Measurements from ENCODE around the gene NRXN3. TPM values are rescaled to one million over a fixed set of nuclear protein-coding genes. Genes with fewer than 3 reads are reported as not detected.

Gene NRXN3
- polyA plus RNA-seq, 1 donor (not counting 4 experiments of a cell fraction or from before 2014, with no cell fraction given) = 0.89 TPM

- no peak overlapping the region for H2AFZ ChIP-seq (ENCODE audit: control insufficient read depth, low read length)
- no peaks in the 10 kb centered on the region for H3K9me1 ChIP-seq (ENCODE audit: control insufficient read depth, extremely low read depth, insufficient read depth, low read length)
- FAIRE-seq (no peak), DNase-seq (ENCODE audit: low read depth, low spot score) (no peak)
- no peak overlapping the region for H3K4me3 ChIP-seq (ENCODE audit: control insufficient read depth in 2 of 3, extremely low read depth in 1 of 3, insufficient read depth in 2 of 3, low read depth in 1 of 3, low read length in 3 of 3)
- dilution Hi-C loops (cut with MboI; ENCODE audit: extremely low pct_ligation_motif_present, low sequenced_read_pairs) = no loop called here
- no peaks in the 10 kb centered on the region for H3K27me3 ChIP-seq (ENCODE audit: control insufficient read depth, extremely low read depth, insufficient read depth, low read length)
- H3K9me3 ChIP-seq (ENCODE audit: control insufficient read depth, low read depth, low read length) = no peaks in the 10 kb centered on the region
- no peaks in the 10 kb centered on the region for H3K79me2 ChIP-seq (ENCODE audit: control insufficient read depth, insufficient read depth, low read length)
- no peaks in the 10 kb centered on the region for H4K20me1 ChIP-seq (ENCODE audit: control insufficient read depth, extremely low read depth, insufficient read depth, low read length)
- TF ChIP-seq CTCF (optimal IDR thresholded peaks at IDR 0.05 in 1 of 3, IDR thresholded peaks at IDR 0.05 in 1 of 3, conservative IDR thresholded peaks at IDR 0.05 in 1 of 3; ENCODE audit: extremely low read depth in 1 of 3, insufficient read depth in 2 of 3, low read length in 3 of 3) (no peak), EZH2 (IDR thresholded peaks at IDR 0.05; ENCODE audit: low read length) (no peak)
- H3K4me1 ChIP-seq (ENCODE audit: control insufficient read depth, extremely low read depth, insufficient read depth, low read length) = no peaks in the 10 kb centered on the region
- H3K9ac ChIP-seq (ENCODE audit: control insufficient read depth, extremely low read depth, insufficient read depth, low read length) = no peak overlapping the region
- no peak overlapping the region for H3K27ac ChIP-seq (ENCODE audit: control insufficient read depth, insufficient read depth, low read length)
- H3K4me2 ChIP-seq (ENCODE audit: control insufficient read depth, extremely low read depth, insufficient read depth, low read depth, low read length) = no peak overlapping the region
- H3K36me3 ChIP-seq (ENCODE audit: control insufficient read depth in 2 of 2, extremely low read depth in 1 of 2, insufficient read depth in 2 of 2, low read length in 2 of 2) = no peaks in the 10 kb centered on the region
These were observed 174.1 kb downstream of the NRXN3 start for GRCh38 chr14:78344290-78344689.

- no peaks in the 10 kb centered on the region for H3K27me3 ChIP-seq (ENCODE audit: control insufficient read depth, extremely low read depth, insufficient read depth, low read length)
- H3K79me2 ChIP-seq (ENCODE audit: control insufficient read depth, insufficient read depth, low read length) = no peaks in the 10 kb centered on the region
- FAIRE-seq (no peak), DNase-seq (ENCODE audit: low read depth, low spot score) (no peak)
- dilution Hi-C loops (cut with MboI; ENCODE audit: extremely low pct_ligation_motif_present, low sequenced_read_pairs) = no loop called here
- H3K4me2 ChIP-seq (ENCODE audit: control insufficient read depth, extremely low read depth, insufficient read depth, low read depth, low read length) = no peak overlapping the region
- no peaks in the 10 kb centered on the region for H3K4me1 ChIP-seq (ENCODE audit: control insufficient read depth, extremely low read depth, insufficient read depth, low read length)
- H4K20me1 ChIP-seq (ENCODE audit: control insufficient read depth, extremely low read depth, insufficient read depth, low read length) = no peaks in the 10 kb centered on the region
- no peak overlapping the region for H3K9ac ChIP-seq (ENCODE audit: control insufficient read depth, extremely low read depth, insufficient read depth, low read length)
- H3K36me3 ChIP-seq (ENCODE audit: control insufficient read depth in 2 of 2, extremely low read depth in 1 of 2, insufficient read depth in 2 of 2, low read length in 2 of 2) = no peaks in the 10 kb centered on the region
- no peak for TF ChIP-seq EZH2 (IDR thresholded peaks at IDR 0.05; ENCODE audit: low read length)
- TF ChIP-seq CTCF (optimal IDR thresholded peaks at IDR 0.05 in 1 of 3, IDR thresholded peaks at IDR 0.05 in 1 of 3, conservative IDR thresholded peaks at IDR 0.05 in 1 of 3; ENCODE audit: extremely low read depth in 1 of 3, insufficient read depth in 2 of 3, low read length in 3 of 3) = no peak
- H2AFZ ChIP-seq (ENCODE audit: control insufficient read depth, low read length) = no peak overlapping the region
- no peak overlapping the region for H3K4me3 ChIP-seq (ENCODE audit: control insufficient read depth in 2 of 3, extremely low read depth in 1 of 3, insufficient read depth in 2 of 3, low read depth in 1 of 3, low read length in 3 of 3)
- no peaks in the 10 kb centered on the region for H3K9me3 ChIP-seq (ENCODE audit: control insufficient read depth, low read depth, low read length)
- no peaks in the 10 kb centered on the region for H3K9me1 ChIP-seq (ENCODE audit: control insufficient read depth, extremely low read depth, insufficient read depth, low read length)
- H3K27ac ChIP-seq (ENCODE audit: control insufficient read depth, insufficient read depth, low read length) = no peak overlapping the region
These were observed 175.1 kb downstream of the NRXN3 start for GRCh38 chr14:78345131-78345744.
